SK-N-SH (cell line): ENCODE results near the gene ARIH2. TPM values are rescaled to one million over a fixed set of nuclear protein-coding genes. Genes with fewer than 3 reads are reported as not detected.

Experiments used
- CTCF ChIA-PET: fragments of 300-600, 350-600 bp; formaldehyde crosslinking; extraction: SDS; loops from one replicate; lab custom pipeline; 2021; lab: Yijun Ruan, JAX
- POLR2A ChIA-PET: fragments of 350-600 bp; sonication (Branson Sonifier 250); formaldehyde crosslinking; extraction: SDS; loops from one replicate; lab custom pipeline; 2020; ENCODE audit warnings: antibody characterized with exemption, inconsistent platforms; lab: Yijun Ruan, JAX
- DNase-seq: peaks from one replicate; pipeline ENCODE4 v3.0.0; 2012
- H2AFZ ChIP-seq: fragments of 200-600 bp; sonication (generic); 2 replicates; pipeline ENCODE4 v1.8.1; 2016; ENCODE audit warnings: antibody characterized with exemption, mild to moderate bottlenecking, low read depth
- H3F3A ChIP-seq: fragments of 200-600 bp; sonication (generic); replicated peaks from 2 replicates; pipeline ENCODE3; 2016; ENCODE audit warnings: antibody characterized with exemption, mild to moderate bottlenecking; ENCODE audit not compliant: insufficient read depth
- H3K27ac ChIP-seq, 2 experiments: fragments of 200-500 bp in 1 of 2; fragments of 200-600 bp in 1 of 2; sonication (Bioruptor generic) in 1 of 2; sonication (generic), shearing (Covaris generic) in 1 of 2; 2 replicates each; pipeline versions ENCODE4 v1.5.1 to v1.6.1; 2014 to 2016; ENCODE audit warnings: low read depth in 2 of 2, inconsistent platforms in 1 of 2, low read length in 1 of 2, mild to moderate bottlenecking in 1 of 2, mixed read lengths in 1 of 2
- H3K27me3 ChIP-seq: fragments of 200-600 bp; sonication (generic), shearing (Covaris generic); 2 replicates; pipeline ENCODE4 v1.6.1; 2016; ENCODE audit warnings: mixed run types; ENCODE audit not compliant: insufficient read depth
- H3K36me3 ChIP-seq, 2 experiments: fragments of 200-500 bp in 1 of 2; fragments of 200-600 bp in 1 of 2; sonication (Bioruptor generic) in 1 of 2; sonication (generic) in 1 of 2; replicated peaks in 1 of 2; 2 replicates each; pipeline versions ENCODE3 to v1.5.1; 2014 to 2016; ENCODE audit warnings: low read length in 1 of 2, mild to moderate bottlenecking in 1 of 2; ENCODE audit not compliant: insufficient read depth in 2 of 2, control insufficient read depth in 1 of 2
- H3K4me1 ChIP-seq, 2 experiments: fragments of 200-500 bp in 1 of 2; fragments of 200-600 bp in 1 of 2; sonication (Bioruptor generic) in 1 of 2; sonication (generic), shearing (Covaris generic) in 1 of 2; 2 replicates each; pipeline versions ENCODE4 v1.5.1 to v1.6.1; 2014 to 2016; ENCODE audit warnings: low read depth in 1 of 2, low read length in 1 of 2, mixed run types in 1 of 2; ENCODE audit not compliant: insufficient read depth in 2 of 2, control insufficient read depth in 1 of 2
- H3K4me2 ChIP-seq: fragments of 200-600 bp; sonication (generic), shearing (Covaris generic); 2 replicates; pipeline ENCODE4 v1.6.1; 2017; ENCODE audit warnings: mixed run types
- H3K4me3 ChIP-seq, 2 experiments: fragments of 200-500 bp in 1 of 2; fragments of 200-600 bp in 1 of 2; sonication (Bioruptor generic) in 1 of 2; sonication (generic), shearing (Covaris generic) in 1 of 2; 2 replicates each; pipeline versions ENCODE4 v1.5.1 to v1.8.1; 2014 to 2016; ENCODE audit warnings: low read depth in 2 of 2, inconsistent platforms in 1 of 2, low read length in 1 of 2, mild to moderate bottlenecking in 1 of 2, mixed read lengths in 1 of 2, moderate library complexity in 1 of 2
- H3K79me2 ChIP-seq: fragments of 200-600 bp; sonication (generic); 2 replicates; pipeline ENCODE4 v1.8.1; 2017; ENCODE audit warnings: mild to moderate bottlenecking; ENCODE audit not compliant: insufficient read depth
- H3K9ac ChIP-seq: fragments of 200-600 bp; sonication (generic); 2 replicates; pipeline ENCODE4 v1.6.1; 2017; ENCODE audit warnings: mixed run types
- H3K9me2 ChIP-seq: fragments of 200-600 bp; sonication (generic); 2 replicates; pipeline ENCODE4 v1.6.1; 2017; ENCODE audit warnings: mixed run types
- H3K9me3 ChIP-seq: fragments of 200-600 bp; sonication (generic); 2 replicates; pipeline ENCODE4 v1.6.1; 2017; ENCODE audit warnings: mixed run types, mild to moderate bottlenecking, moderate library complexity
- H4K20me1 ChIP-seq: fragments of 200-600 bp; sonication (generic); 2 replicates; pipeline ENCODE4 v1.6.1; 2017; ENCODE audit warnings: mild to moderate bottlenecking, mixed run types; ENCODE audit not compliant: insufficient read depth
- EP300 ChIP-seq, 2 experiments: IDR thresholded peaks; 2 replicates each; pipeline versions ENCODE4 v1.4.0 to v1.6.1; 2012; ENCODE audit warnings: borderline replicate concordance in 1 of 2, low read depth in 1 of 2, low read length in 1 of 2
- FOXJ3 ChIP-seq: sonication (generic); formaldehyde crosslinking; IDR thresholded peaks from 2 replicates; pipeline ENCODE4 v1.5.1; 2020; ENCODE audit warnings: mild to moderate bottlenecking, missing genetic modification reagents
- FOXM1 ChIP-seq: IDR thresholded peaks from 2 replicates; pipeline ENCODE4 v1.4.0; 2012; ENCODE audit warnings: low read depth, mild to moderate bottlenecking
- JUND ChIP-seq: IDR thresholded peaks from 2 replicates; pipeline ENCODE4 v1.4.0; 2012
- MEF2A ChIP-seq: IDR thresholded peaks from 2 replicates; pipeline ENCODE4 v1.4.0; 2012; ENCODE audit warnings: low read depth, borderline replicate concordance
- MXI1 ChIP-seq: IDR thresholded peaks from 2 replicates; pipeline ENCODE4 v1.6.1; 2012; ENCODE audit warnings: mild to moderate bottlenecking, low read depth, low read length, improper control_type of control experiment
- RCOR1 ChIP-seq: fragments of 150-350 bp; IDR thresholded peaks from 2 replicates; pipeline ENCODE4 v1.6.1; 2017; ENCODE audit warnings: antibody characterized with exemption, low read length
- SMC3 ChIP-seq: IDR thresholded peaks from 2 replicates; pipeline ENCODE4 v1.6.1; 2012; ENCODE audit warnings: low read depth, low read length, improper control_type of control experiment
- USF1 ChIP-seq: IDR thresholded peaks from 2 replicates; pipeline ENCODE4 v1.4.0; 2012; ENCODE audit warnings: low read depth, borderline replicate concordance
- polyA plus RNA-seq, 3 experiments: library from polyadenylated mRNA; depleted of rRNA; stranded (reverse); fragments of >200 nt; gene quantifications; 2 replicates each; pipeline ENCODE4 v1.2.3, GENCODE V29; 2012
- TF ChIP-seq, protein P1 (sequence below): IDR thresholded peaks from 2 replicates; pipeline ENCODE4 v1.6.1; 2012; ENCODE audit warnings: mild to moderate bottlenecking, low read depth, low read length, moderate library complexity
- TF ChIP-seq, protein P2 (sequence below): IDR thresholded peaks from 2 replicates; pipeline ENCODE4; 2012

ARIH2 gene
- polyA plus RNA-seq, 1 of the 3 experiments (the other 2 are of a cell fraction) = 69.7 TPM

DNA sequence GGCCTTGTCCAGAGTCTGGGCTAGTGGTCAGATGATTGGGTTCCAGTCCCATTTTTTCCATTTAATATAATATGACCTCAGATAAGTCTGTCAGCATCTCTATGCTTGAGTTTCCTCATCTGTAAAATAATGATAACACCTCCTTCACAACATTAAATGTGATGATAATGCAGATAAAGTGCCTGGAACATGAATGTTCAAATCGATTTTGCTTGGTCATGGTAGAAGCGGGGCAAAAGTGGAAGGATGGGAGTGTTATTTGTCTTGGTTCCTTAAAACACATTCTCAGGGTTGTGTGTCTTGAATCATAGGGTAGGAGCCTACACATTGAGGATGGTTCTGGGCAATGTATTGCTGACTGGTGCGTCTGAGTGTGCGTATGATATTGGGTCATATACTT, 16.9 kb downstream of the ARIH2 start (continued):
- TF ChIP-seq, protein P1, sequence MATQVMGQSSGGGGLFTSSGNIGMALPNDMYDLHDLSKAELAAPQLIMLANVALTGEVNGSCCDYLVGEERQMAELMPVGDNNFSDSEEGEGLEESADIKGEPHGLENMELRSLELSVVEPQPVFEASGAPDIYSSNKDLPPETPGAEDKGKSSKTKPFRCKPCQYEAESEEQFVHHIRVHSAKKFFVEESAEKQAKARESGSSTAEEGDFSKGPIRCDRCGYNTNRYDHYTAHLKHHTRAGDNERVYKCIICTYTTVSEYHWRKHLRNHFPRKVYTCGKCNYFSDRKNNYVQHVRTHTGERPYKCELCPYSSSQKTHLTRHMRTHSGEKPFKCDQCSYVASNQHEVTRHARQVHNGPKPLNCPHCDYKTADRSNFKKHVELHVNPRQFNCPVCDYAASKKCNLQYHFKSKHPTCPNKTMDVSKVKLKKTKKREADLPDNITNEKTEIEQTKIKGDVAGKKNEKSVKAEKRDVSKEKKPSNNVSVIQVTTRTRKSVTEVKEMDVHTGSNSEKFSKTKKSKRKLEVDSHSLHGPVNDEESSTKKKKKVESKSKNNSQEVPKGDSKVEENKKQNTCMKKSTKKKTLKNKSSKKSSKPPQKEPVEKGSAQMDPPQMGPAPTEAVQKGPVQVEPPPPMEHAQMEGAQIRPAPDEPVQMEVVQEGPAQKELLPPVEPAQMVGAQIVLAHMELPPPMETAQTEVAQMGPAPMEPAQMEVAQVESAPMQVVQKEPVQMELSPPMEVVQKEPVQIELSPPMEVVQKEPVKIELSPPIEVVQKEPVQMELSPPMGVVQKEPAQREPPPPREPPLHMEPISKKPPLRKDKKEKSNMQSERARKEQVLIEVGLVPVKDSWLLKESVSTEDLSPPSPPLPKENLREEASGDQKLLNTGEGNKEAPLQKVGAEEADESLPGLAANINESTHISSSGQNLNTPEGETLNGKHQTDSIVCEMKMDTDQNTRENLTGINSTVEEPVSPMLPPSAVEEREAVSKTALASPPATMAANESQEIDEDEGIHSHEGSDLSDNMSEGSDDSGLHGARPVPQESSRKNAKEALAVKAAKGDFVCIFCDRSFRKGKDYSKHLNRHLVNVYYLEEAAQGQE = no peak
- TF ChIP-seq MEF2A (no peak), MXI1 (no peak), FOXM1 (no peak), RCOR1 (no peak), SMC3 (no peak)
- TF ChIP-seq, protein P2, sequence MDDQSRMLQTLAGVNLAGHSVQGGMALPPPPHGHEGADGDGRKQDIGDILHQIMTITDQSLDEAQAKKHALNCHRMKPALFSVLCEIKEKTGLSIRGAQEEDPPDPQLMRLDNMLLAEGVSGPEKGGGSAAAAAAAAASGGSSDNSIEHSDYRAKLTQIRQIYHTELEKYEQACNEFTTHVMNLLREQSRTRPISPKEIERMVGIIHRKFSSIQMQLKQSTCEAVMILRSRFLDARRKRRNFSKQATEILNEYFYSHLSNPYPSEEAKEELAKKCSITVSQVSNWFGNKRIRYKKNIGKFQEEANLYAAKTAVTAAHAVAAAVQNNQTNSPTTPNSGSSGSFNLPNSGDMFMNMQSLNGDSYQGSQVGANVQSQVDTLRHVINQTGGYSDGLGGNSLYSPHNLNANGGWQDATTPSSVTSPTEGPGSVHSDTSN = no peak
- TF ChIP-seq, all 33 proteins: peak for 0

DNA sequence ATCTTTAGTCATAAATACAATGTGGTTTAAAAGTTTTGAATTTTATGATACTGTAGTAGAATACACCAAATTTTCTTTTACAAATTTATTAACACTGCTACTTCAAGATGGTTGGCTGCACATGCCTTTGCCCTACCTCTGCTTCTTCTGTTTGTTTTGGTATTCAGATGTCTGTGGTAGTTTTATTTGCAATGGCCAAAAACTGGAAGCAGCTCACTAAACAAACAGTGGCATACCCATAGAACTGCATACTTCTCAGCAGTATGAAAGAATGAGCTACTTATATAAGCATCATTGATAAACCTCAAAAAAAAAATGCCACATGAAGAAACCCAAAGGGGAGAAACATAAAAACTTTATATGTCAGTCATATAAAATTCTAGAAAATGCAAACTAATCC, 19.5 kb downstream of the ARIH2 start:
- Histone ChIP-seq H3K4me1 (no peaks in the 10 kb centered on the region), H3F3A (peaks cover 7% of the 10 kb centered on the region), H3K27me3 (no peaks in the 10 kb centered on the region), H3K9me3 (no peaks in the 10 kb centered on the region), H2AFZ (no peak overlapping the region), H3K9ac (no peak overlapping the region), H3K4me2 (no peak overlapping the region), H3K36me3 (peaks cover 17 to 23% of the 10 kb centered on the region in 2 experiments), H3K9me2 (no peaks in the 10 kb centered on the region), H3K4me3 (no peak overlapping the region), H3K79me2 (peaks cover 98% of the 10 kb centered on the region), H4K20me1 (peaks cover 13% of the 10 kb centered on the region), H3K27ac (no peak overlapping the region)
- TF ChIP-seq RCOR1 (no peak), FOXJ3 (no peak), MXI1 (no peak), JUND (no peak), USF1 (no peak), EP300 (IDR thresholded peaks at IDR 0.05; ENCODE audit: borderline replicate concordance in 1 of 2, low read depth in 1 of 2, low read length in 1 of 2) (no peak)
- ChIA-PET POLR2A (no interaction called here), CTCF (interaction anchor here (1.4 kb wide), 1 partner anchor 37 kb away, joined by 3 read pairs; no protein-coding TSS in a partner anchor)
- DNase-seq = no peak
